ENCODE results near the gene ERBB2.
"Not testable (repeated sequence)": the region's sequence is repeated elsewhere in the genome, so short reads cannot be mapped to it uniquely, and the experiment has no call there.

ERBB2 gene

DNA sequence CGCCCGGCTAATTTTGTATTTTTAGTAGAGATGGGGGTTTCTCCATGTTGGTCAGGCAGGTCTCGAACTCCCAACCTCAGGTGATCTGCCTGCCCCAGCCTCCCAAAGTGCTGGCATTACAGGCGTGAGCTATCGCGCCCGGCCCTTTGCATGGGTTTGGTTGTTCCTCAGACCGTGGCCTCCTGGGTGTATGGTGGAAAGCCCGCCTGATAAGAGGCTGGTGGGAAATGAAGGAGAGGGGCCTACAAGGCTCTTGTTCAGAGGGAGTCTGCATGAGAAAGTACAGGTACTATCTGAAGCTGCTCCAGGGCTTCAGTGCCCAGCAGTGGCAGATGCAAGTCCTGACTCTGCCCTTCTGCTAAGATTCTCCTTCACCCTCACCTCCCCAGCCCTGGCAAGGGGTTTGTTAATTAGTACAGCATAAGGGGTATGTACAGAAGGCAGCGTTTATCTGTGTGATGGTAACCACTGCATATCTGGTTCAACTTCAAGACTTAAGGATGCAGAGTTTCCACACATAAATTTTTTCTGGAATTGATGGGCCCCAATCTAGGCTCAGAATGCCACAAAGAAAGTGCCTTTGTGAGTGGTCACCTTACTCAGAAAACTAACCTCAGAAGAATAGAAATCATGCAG lies 62.1 kb downstream of the ERBB2 start:
- Histone ChIP-seq H3K27ac (ENCODE audit: low read depth, low read length) (no peak overlapping the region), H3K27me3 (ENCODE audit: insufficient read depth, low read length) (peaks cover 3% of the 10 kb centered on the region), H3K4me1 (ENCODE audit: control insufficient read depth, insufficient read depth, low read length, unreplicated experiment) (peaks cover 4% of the 10 kb centered on the region), H3K4me3 (ENCODE audit: low read depth, low read length) (no peak overlapping the region), H2AFZ (ENCODE audit: low read length, unreplicated experiment) (no peak overlapping the region), H3K79me2 (ENCODE audit: control insufficient read depth, insufficient read depth, low read length, unreplicated experiment) (no peaks in the 10 kb centered on the region), H3K36me3 (ENCODE audit: insufficient read depth, low read length) (no peaks in the 10 kb centered on the region)

DNA sequence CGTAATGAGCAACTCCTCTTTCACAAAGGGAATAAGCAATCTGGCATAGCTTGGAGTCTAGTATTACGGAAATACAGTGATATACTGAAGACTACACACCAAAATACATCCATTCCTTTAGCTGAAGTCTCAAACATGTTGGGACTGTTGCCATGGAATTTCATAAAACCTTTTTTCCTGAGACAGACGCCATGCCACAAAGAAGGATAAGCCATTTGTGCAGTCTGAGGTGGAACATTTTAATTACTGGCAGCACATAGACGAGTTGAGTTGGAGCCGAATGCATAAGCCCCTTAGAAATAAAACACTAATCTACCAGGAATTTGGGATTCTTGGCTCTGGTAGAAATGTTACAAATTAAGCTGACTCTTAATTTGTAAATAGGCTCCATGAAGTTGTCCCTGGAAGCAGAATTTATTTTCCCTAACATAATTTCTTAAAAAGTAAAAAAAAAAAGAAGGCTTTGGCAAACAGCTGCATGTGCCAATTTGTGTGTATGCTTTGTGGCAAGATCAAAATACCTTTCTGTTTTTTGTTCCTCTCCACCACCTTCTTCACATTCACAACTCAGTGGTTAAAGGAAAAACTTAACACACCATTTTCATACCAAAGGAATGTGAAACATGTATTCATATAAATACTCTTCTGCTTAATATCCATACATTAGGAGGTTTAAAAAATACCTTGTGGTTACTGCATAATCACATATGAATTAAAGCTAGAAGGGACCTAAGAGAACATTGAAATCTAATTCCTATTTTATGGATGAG lies 63.4 kb downstream of the ERBB2 start:
- no peak overlapping the region for H3K27ac ChIP-seq (ENCODE audit: low read depth, low read length)
- no peak overlapping the region for H3K4me3 ChIP-seq (ENCODE audit: low read depth, low read length)
- peaks cover 4% of the 10 kb centered on the region for H3K4me1 ChIP-seq (ENCODE audit: control insufficient read depth, insufficient read depth, low read length, unreplicated experiment)
- H3K79me2 ChIP-seq (ENCODE audit: control insufficient read depth, insufficient read depth, low read length, unreplicated experiment), result no peaks in the 10 kb centered on the region
- no peak overlapping the region for H2AFZ ChIP-seq (ENCODE audit: low read length, unreplicated experiment)
- H3K36me3 ChIP-seq (ENCODE audit: insufficient read depth, low read length), result no peaks in the 10 kb centered on the region
- H3K27me3 ChIP-seq (ENCODE audit: insufficient read depth, low read length), result peaks cover 3% of the 10 kb centered on the region; the same call in 1 of the 2 replicates

DNA sequence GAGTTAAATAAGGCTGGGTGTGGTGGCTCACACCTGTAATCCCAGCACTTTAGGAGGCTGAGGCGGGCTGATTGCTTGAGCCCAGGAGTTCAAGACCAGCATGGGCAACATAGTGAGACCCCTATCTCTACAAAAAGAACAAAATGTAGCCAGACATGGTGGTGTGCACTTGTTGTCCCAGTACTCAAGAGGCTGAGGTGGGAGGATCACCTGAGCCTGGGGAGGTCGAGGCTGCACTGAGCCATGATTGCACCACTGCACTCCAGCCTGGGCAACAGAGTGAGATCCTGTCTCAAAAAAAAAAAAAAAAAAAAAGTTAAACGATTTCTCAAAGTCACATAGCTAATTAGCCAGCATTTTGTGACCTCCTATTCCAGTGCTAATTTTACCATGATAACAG lies 64.3 kb downstream of the ERBB2 start:
- not testable (repeated sequence) for H3K36me3 ChIP-seq (ENCODE audit: insufficient read depth, low read length); H3K4me3 ChIP-seq (ENCODE audit: low read depth, low read length); H3K27me3 ChIP-seq (ENCODE audit: insufficient read depth, low read length); H2AFZ ChIP-seq (ENCODE audit: low read length, unreplicated experiment); H3K4me1 ChIP-seq (ENCODE audit: control insufficient read depth, insufficient read depth, low read length, unreplicated experiment); H3K27ac ChIP-seq (ENCODE audit: low read depth, low read length); H3K79me2 ChIP-seq (ENCODE audit: control insufficient read depth, insufficient read depth, low read length, unreplicated experiment)

DNA sequence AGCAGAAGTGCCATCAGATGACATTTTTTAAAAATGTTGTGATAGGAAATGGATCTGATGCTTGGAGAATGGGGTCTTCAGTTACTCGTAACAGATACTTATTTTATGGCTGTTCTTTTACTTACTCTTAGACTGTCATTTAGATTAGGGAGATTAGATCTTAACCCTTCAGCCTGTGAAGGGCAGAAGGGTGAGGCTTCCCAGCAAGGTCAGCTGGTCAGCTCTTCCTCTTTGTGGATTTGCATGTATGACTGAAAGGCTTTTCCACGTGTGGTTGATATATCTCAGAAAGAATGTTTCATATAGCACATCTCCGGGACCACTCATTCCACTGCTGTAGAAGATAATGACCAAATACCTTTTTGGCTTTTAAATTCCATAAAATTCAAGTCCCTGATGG lies 65.3 kb downstream of the ERBB2 start:
- H3K27ac ChIP-seq (ENCODE audit: low read depth, low read length), result no peak overlapping the region
- H3K4me1 ChIP-seq (ENCODE audit: control insufficient read depth, insufficient read depth, low read length, unreplicated experiment), result peaks cover 4% of the 10 kb centered on the region
- H3K27me3 ChIP-seq (ENCODE audit: insufficient read depth, low read length), result peaks cover 3% of the 10 kb centered on the region; the same call in 1 of the 2 replicates
- H3K79me2 ChIP-seq (ENCODE audit: control insufficient read depth, insufficient read depth, low read length, unreplicated experiment), result no peaks in the 10 kb centered on the region
- no peak overlapping the region for H3K4me3 ChIP-seq (ENCODE audit: low read depth, low read length)
- no peaks in the 10 kb centered on the region for H3K36me3 ChIP-seq (ENCODE audit: insufficient read depth, low read length)
- no peak overlapping the region for H2AFZ ChIP-seq (ENCODE audit: low read length, unreplicated experiment)

DNA sequence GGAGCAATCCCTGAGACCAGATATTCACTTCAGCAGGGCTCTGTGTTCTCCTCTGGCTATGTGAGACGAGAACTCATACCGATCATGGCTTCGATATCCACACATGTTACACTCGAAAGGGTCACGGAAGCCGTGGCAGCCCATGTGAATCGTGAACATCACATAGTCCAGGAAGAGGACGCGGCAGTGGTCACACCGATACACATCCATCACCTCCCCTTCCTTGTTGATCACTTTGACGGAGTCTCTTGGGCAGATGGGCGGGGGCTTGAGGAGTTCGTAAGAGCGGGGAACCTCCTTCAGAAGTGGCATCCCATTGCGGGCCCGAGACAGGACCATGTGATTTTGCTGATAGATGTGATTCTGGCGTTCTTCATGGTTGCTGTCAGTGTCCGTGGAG lies 65.9 kb downstream of the ERBB2 start:
- Histone ChIP-seq H3K27me3 (ENCODE audit: insufficient read depth, low read length) (peaks cover 3% of the 10 kb centered on the region; the same call in 1 of the 2 replicates), H2AFZ (ENCODE audit: low read length, unreplicated experiment) (no peak overlapping the region), H3K4me1 (ENCODE audit: control insufficient read depth, insufficient read depth, low read length, unreplicated experiment) (peaks cover 4% of the 10 kb centered on the region), H3K27ac (ENCODE audit: low read depth, low read length) (no peak overlapping the region), H3K36me3 (ENCODE audit: insufficient read depth, low read length) (no peaks in the 10 kb centered on the region), H3K4me3 (ENCODE audit: low read depth, low read length) (no peak overlapping the region), H3K79me2 (ENCODE audit: control insufficient read depth, insufficient read depth, low read length, unreplicated experiment) (no peaks in the 10 kb centered on the region)

DNA sequence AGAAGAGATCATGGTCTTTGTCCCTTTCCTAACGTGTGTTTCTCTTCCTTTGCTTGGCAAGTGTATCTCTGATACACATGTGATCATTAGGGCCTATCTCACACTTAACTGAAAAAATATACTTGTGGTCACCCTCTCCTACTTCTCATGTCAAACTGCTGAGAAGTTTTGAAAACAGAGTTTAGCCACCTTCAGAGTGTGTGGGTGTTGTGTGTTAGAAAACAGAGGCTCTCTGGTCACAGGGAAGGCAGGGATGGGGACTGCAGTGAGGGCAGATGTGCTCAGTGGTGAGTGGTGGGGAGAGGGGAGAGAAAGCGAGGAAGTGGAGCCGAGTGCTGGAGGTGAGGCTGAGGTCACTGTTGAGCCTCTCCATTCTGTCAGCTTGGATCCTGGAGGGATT lies 67.3 kb downstream of the ERBB2 start:
- Histone ChIP-seq H3K27me3 (ENCODE audit: insufficient read depth, low read length) (peaks cover 3% of the 10 kb centered on the region; the same call in 1 of the 2 replicates), H3K4me1 (ENCODE audit: control insufficient read depth, insufficient read depth, low read length, unreplicated experiment) (peaks cover 4% of the 10 kb centered on the region), H3K27ac (ENCODE audit: low read depth, low read length) (no peak overlapping the region), H2AFZ (ENCODE audit: low read length, unreplicated experiment) (no peak overlapping the region), H3K79me2 (ENCODE audit: control insufficient read depth, insufficient read depth, low read length, unreplicated experiment) (no peaks in the 10 kb centered on the region), H3K36me3 (ENCODE audit: insufficient read depth, low read length) (no peaks in the 10 kb centered on the region), H3K4me3 (ENCODE audit: low read depth, low read length) (no peak overlapping the region)

DNA sequence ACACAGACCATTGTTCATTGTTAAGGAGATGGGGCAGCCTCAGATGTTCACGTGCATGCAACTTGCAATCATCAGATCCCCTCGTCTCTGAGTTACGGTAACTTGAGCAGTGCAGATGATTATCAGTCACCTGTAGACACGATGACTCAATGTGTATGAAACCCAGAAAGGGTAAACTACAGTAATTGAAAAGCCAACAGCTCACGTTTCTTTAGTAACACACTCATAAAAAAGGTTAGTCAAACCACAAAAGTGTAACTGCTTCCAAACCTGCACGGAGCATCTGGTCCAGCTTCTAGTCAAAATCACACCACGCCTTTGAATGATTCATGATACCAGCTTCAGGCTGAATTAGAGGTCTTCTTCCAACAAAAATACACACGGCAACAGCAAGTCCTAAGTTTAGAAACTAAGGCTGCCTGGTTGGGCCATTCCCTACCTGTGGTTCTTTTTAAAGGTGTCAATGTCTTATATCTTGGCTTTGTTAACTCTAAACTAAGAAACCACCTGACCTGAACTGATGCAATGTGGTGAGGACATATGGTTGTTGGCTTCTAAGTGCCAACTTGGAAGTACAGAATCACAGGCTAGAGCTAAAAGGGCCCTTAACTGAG lies 70.2 kb downstream of the ERBB2 start:
- Histone ChIP-seq H3K79me2 (ENCODE audit: control insufficient read depth, insufficient read depth, low read length, unreplicated experiment) (no peaks in the 10 kb centered on the region), H3K4me3 (ENCODE audit: low read depth, low read length) (no peak overlapping the region), H3K36me3 (ENCODE audit: insufficient read depth, low read length) (no peaks in the 10 kb centered on the region), H3K4me1 (ENCODE audit: control insufficient read depth, insufficient read depth, low read length, unreplicated experiment) (no peaks in the 10 kb centered on the region), H3K27ac (ENCODE audit: low read depth, low read length) (no peak overlapping the region), H3K27me3 (ENCODE audit: insufficient read depth, low read length) (peaks cover 11% of the 10 kb centered on the region; the same call in 1 of the 2 replicates), H2AFZ (ENCODE audit: low read length, unreplicated experiment) (no peak overlapping the region)

DNA sequence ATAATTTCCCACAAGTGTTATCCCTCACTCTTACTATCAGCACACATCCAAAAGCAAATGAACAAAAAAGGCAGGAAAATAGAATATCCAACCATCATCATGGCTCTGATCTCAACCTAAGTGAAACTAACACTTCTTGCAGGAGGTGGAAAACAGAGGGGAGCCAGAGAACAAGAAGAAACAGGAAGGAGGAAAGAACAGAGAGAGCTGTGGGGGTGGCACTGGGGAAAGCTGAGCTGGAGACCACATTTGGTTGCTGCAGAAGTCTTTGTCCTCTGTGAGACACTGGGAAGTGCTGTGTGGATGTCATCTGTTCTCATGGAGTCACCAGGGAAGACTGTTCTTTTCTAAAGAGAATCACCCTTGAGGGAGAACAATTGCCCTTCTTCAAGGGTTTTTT lies 72.6 kb downstream of the ERBB2 start:
- Histone ChIP-seq H3K27ac (ENCODE audit: low read depth, low read length) (no peak overlapping the region), H3K79me2 (ENCODE audit: control insufficient read depth, insufficient read depth, low read length, unreplicated experiment) (no peaks in the 10 kb centered on the region), H2AFZ (ENCODE audit: low read length, unreplicated experiment) (no peak overlapping the region), H3K4me1 (ENCODE audit: control insufficient read depth, insufficient read depth, low read length, unreplicated experiment) (no peaks in the 10 kb centered on the region), H3K4me3 (ENCODE audit: low read depth, low read length) (no peak overlapping the region), H3K27me3 (ENCODE audit: insufficient read depth, low read length) (0 out of 2 replicates have a peak, but pooled peaks cover 8% of the 10 kb centered on the region), H3K36me3 (ENCODE audit: insufficient read depth, low read length) (no peaks in the 10 kb centered on the region)

DNA sequence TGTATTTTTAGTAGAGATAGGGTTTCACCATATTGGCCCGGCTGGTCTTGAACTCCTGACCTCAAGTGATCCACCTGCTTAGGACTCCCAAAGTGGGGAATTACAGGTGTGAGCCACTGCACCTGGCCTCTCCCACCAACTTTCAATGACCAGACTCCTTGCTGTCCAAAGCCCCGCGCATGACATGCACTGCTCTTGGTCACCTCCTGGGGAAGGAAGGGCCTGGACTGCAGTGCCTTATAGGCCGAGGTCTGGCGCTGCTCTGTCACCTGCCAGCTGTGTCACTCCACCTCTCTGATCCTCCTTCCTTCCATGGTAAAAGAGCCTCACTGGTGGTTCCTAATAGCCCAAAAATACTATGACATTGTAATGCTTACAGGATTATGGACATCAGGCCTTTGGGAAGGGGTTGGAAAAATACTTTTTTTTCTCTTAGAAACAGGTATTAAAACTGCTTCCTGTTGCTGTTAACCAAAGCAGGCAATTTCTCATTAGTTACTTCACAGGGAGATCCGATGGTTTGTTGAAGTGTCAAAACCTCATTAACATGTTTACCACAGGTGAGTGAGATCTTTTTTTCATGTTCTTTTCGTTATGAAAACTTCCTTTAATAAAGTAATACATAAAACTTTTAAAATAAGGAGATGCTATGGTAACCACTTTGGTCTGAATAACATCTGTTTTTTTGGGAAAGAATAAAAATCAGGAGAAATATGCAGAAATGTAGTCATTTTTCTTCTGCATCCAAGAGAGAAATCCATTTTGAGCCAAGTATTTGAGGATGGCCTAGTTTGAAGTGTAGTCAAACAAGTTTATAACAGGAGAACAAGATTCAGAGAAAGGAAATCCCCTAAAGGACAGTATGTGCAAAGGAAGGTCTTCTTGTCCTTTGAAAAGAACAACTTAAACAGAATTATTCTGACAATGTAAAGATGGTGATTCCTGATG lies 73.4 kb downstream of the ERBB2 start:
- H2AFZ ChIP-seq (ENCODE audit: low read length, unreplicated experiment), result no peak overlapping the region
- 0 out of 2 replicates have a peak, but pooled peaks cover 8% of the 10 kb centered on the region for H3K27me3 ChIP-seq (ENCODE audit: insufficient read depth, low read length)
- no peaks in the 10 kb centered on the region for H3K36me3 ChIP-seq (ENCODE audit: insufficient read depth, low read length)
- H3K4me3 ChIP-seq (ENCODE audit: low read depth, low read length), result no peak overlapping the region
- H3K79me2 ChIP-seq (ENCODE audit: control insufficient read depth, insufficient read depth, low read length, unreplicated experiment), result no peaks in the 10 kb centered on the region
- no peak overlapping the region for H3K27ac ChIP-seq (ENCODE audit: low read depth, low read length)
- no peaks in the 10 kb centered on the region for H3K4me1 ChIP-seq (ENCODE audit: control insufficient read depth, insufficient read depth, low read length, unreplicated experiment)

DNA sequence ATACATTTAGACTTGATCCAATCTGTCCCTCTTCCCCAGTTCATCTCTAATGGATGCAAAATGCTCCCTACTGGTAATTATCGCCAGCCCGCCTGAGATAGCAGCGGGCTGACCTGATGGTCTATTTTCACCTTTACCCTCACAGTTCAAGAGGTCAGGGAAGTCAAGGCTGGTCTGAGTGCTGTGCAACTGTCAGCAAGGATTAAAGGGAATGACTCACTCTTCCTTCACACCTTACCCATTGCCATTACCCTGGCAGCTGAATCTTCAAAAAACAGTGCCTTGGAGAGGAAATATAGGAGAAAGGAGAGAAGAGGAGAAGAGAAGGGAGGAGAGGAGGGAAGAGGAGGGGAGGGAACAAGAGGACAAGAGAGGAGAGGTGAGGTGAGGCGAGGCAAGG lies 74.2 kb downstream of the ERBB2 start:
- no peak overlapping the region for H3K27ac ChIP-seq (ENCODE audit: low read depth, low read length)
- H3K36me3 ChIP-seq (ENCODE audit: insufficient read depth, low read length), result no peaks in the 10 kb centered on the region
- H3K79me2 ChIP-seq (ENCODE audit: control insufficient read depth, insufficient read depth, low read length, unreplicated experiment), result no peaks in the 10 kb centered on the region
- H3K27me3 ChIP-seq (ENCODE audit: insufficient read depth, low read length), result 0 out of 2 replicates have a peak, but pooled peaks cover 8% of the 10 kb centered on the region
- H2AFZ ChIP-seq (ENCODE audit: low read length, unreplicated experiment), result no peak overlapping the region
- H3K4me1 ChIP-seq (ENCODE audit: control insufficient read depth, insufficient read depth, low read length, unreplicated experiment), result no peaks in the 10 kb centered on the region
- no peak overlapping the region for H3K4me3 ChIP-seq (ENCODE audit: low read depth, low read length)

Measured in ACC112 (cell line).